HG02759 (cell line): ENCODE data around the gene DOCK11.

ENCODE experiments used
- ATAC-seq: cut with Tn5 transposase; IDR thresholded peaks from one replicate; pipeline ENCODE4 v1.9.1; 2021; ENCODE audit warnings: mild to moderate bottlenecking, moderate library complexity; ENCODE audit not compliant: unreplicated experiment

DOCK11 gene

DNA sequence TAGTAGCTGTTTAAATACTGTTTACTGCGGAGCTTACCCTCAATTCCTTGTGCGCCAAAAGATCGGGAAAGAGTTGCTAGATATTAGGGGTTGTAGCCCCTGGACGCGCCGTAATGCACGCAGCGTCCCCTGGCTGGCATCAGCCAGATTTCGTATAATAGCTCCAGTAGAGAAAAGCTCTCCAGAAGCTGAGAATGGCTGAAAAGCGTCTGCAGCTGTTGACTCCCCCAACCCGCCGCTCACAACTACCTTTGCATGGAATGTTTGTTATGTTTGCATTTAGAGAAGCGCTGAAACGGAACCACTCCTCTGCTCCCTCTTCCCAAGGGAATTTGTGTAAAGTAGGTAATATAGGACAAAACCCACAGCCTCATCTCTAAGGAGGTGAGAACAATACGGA, 3.7 kb downstream of the DOCK11 start:
- ATAC-seq: no peak

DNA sequence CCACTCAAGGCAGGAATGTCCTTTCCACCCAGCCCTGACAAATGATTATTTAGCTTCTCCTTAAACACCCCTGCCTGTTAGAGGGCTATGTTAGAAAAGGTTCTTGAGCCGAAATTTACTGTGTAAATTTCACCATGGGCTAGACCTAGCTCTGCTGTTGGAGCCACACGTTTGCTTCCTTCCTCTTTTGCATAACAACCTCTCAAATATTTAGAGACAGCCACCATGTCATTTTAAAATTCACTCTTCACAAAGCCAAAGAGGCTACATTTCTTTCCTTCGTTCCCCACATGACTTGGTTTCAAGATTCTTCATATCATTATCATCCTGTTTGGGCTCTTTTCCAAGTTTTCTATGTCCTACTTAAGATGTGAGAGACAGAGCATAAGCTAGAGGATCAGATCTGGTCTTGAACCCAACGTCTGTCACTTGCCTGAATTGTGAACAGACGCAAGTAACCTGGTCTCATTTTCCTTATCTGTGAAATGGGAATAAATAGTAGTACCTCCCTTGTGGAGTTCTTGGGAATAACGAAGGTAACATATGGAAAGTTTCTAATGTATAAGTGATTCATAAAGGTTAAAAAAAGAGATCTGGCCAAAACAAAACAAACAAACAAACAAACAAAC, 6.7 kb downstream of the DOCK11 start:
- ATAC-seq: no peak

DNA sequence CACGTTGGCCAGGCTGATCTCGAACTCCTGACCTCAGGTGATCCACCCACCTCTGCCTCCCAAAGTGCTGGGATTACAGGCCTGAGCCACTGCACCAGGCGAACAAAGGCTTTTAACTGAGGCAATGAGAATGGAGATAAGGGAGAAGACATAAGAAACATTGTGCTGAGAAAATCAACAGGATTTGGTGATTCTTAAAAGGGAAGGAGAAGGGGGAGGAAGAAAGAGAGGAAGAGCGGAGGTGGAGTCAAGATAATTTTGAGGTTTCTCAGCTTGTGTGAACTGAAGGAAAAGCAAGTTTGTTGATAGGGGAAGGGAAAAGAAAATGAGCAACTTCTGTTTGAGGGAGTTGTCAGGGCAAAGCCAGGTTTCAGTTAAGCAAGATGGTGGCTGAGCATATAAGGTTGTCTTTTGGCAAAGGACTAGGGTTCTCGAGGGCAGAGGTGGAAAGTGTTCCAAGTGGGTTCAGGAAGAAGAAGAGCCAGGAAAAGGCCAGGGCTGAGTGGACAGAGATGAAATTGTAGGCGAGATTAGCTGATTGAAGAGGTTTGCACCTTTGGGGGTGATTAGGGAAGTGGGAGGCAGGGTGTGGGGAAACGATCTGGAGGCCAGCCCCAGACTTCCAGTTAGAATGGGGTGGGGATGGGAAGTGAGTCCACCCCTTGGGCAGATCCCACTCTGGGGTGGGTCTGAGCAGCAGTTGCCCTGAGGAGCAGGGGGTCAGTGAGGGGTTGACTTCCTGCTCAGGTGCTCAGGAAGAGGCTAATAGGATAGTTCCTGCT, 7.8 kb downstream of the DOCK11 start:
- ATAC-seq: no peak

DNA sequence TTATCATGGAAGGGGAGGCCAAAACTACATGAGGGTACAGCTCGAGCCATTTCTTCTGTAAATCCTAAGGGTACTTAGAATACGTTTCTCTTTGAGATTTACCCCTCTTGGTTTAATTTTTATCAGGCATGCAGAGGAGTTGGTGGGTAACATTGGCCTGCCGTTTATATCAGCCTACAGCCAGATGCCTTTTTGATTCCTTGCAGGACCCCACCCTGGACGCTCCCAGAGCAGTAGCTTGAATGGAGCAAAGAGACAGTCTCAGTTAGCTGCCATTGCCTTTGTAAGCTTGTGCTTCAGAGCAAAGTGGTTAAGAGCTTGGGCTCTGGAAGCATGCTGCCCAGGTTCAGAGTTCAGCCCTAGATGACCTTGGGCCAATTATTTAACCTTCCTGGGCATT, 9.0 kb downstream of the DOCK11 start:
- ATAC-seq: no peak

DNA sequence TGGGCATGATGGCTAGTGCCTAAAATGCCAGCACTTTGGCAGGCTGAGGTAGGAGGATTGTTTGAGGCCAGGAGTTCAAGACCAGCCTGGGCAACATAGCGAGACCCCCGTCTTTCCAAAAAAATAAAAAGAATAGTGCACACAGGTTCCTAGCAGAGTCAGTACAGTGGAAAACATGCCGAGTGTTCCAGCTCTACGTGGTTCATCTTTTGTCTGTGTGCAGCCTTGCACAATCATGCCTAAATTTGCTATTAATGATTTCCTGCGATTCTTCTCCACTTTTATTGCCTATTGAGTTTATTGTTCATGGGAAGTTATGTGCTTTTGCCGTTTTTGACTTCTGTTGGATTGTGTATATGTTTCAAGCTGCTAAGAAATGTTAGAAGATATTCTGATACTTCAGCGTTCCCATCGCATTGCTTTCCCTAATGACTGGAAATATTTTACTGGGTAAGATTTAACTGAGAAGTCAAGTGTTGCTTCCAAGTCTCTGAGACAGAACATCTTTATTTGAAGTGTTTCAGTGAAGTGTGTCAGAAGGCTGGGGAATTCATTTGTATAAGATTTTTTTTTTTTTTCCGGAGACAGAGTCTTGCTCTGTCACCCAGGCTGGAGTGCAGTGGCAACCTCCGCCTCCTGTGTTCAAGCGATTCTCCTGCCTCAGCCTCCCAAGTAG, 11.3 kb downstream of the DOCK11 start:
- no peak for ATAC-seq

DNA sequence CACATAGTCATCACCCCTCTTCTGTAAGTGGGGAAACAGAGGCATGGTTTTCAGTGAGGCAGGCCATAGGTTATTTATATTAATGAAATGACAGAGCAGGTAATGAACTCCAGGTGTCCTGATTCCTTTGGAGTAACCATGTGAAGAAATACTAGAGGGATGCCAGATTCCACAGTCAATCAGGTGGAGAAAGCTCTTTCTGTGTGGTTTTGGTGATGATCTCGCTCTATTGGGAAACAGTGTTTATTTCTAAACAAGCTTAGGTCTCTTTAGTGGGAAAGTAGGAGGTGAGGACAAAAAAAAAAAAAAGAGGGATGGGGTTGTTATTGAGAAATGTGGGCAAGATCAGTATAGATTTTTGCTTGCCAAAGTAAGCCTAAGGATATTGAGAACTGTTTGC, 12.2 kb downstream of the DOCK11 start:
- no peak for ATAC-seq

DNA sequence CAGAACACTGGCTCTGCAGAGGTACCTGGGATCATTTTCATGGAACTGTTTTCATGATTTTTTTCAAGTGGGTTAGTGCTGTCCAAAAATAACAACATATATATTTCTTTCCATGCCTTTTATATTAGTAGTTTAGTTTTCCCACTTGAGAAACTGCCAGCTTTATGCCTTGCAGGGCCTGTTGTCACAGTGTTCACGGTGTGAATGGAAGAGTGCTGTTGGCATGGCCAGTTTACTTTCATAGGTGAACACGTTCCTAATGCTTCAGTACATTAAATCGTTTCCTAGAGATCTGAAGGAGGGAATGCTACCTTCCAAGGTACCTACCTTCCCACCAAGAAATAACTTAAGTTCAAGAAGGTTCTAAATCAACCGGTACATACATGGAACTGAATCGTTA, 12.6 kb downstream of the DOCK11 start:
- no peak for ATAC-seq

DNA sequence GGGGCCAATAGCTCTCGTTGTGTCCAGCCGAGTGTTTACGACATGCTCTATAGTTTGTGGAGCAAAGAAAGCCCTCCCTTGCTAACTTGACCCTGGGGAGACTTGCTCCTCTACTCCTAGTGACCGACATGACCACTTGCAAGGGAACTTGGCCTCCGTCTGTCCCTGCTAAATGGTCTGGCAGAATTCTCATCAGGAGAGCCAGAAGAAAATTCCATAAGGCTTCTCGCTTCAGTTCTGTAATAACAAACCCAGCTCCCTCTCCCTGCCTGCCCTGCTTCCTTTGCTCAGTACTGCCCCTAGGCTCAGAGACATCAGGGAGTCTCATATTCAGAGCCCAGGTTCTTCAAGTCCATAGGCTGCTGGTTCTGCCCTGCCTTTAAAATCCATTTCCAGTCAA, 13.0 kb downstream of the DOCK11 start:
- ATAC-seq: no peak

DNA sequence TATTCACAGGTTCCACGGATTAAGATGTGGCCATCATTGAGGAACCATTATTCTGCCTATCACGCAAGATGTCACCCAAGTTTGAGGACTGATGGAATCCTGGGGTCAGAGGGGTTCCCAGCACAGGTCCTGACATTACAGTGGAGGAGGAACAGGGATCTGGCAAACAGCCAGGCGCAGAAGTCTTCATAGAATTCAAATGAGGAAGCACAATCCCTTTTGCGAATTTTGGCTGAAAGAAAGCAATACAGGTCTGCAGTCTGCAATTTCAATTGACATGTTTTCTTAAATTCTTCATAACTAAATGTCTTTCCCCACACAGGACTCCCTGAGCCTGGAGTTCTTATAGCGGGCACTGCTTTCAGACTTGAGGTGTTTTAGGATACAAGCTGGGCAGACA, 14.5 kb downstream of the DOCK11 start:
- ATAC-seq: no peak

DNA sequence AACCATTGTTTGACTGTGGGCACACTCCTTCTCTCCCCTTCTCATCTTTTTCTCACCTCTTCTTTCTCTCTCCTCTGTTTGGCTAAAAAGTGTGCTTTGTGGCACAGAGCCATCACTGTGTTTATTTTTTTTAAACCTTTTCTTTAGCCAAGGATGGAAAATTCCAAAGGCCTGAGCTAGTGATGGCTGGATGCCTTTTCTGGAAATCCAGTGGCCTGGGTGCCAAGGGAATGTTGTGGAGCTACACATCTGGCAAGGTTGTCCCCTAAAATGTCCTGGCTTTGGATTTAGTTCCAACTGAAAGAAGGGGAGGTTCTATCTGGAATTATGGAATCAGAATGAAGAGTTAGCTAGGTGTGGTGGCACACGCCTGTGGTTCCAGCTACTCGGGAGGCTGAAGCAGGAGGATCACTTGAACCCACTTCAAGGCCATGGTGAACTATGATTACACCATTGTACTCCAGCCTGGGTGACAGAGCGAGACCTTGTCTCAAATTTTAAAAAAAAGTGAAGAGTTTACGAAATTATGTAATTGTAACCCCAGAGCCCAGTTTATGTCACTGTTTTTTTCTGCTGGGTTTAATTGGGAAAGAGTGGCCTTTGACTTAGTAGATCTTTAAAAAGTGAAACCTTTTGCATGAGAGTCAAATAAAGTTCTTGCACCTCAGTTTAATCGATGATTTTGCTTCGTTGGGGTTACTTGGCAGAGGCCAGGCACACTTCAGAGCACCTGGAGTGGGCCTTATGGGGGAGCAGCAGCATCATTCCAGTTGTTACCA, 17.7 kb downstream of the DOCK11 start:
- ATAC-seq: no peak

DNA sequence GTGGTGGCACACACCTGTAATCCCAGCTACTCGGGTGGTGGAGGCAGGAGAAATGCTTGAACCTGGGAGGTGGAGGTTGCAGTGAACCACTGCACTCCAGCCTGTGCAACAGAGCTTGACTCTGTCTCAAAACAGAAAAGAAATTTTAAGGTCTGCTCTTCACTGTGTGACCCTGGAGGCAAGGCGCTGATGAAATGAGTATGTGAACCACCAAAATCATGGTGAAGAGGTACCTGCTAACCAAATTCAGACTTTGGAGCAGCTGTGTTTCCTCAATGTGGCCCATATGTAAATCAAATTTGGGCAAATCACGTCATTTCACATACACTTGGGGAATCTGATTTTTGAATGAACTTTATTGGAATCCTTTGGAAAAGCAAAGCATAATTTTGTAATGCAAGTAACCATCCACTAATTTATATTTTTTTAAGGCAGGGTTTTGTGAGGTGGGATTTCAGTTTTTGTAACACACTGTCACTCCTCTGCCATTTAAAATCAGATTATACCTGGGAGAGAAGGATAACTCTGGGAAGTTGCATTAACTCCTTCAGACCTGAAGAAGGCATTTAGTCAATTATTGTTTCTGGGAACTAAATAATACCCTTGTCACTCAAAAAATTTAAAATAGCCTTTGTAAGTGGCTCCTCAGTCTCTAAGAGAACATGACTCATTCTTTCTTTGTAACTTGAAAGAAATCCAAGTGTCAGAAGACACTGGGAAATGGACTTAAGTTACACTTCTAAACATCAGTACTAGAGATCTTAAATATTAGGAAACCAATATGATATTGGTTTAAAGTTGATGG, 24.0 kb downstream of the DOCK11 start:
- ATAC-seq: peak; percentile 78

DNA sequence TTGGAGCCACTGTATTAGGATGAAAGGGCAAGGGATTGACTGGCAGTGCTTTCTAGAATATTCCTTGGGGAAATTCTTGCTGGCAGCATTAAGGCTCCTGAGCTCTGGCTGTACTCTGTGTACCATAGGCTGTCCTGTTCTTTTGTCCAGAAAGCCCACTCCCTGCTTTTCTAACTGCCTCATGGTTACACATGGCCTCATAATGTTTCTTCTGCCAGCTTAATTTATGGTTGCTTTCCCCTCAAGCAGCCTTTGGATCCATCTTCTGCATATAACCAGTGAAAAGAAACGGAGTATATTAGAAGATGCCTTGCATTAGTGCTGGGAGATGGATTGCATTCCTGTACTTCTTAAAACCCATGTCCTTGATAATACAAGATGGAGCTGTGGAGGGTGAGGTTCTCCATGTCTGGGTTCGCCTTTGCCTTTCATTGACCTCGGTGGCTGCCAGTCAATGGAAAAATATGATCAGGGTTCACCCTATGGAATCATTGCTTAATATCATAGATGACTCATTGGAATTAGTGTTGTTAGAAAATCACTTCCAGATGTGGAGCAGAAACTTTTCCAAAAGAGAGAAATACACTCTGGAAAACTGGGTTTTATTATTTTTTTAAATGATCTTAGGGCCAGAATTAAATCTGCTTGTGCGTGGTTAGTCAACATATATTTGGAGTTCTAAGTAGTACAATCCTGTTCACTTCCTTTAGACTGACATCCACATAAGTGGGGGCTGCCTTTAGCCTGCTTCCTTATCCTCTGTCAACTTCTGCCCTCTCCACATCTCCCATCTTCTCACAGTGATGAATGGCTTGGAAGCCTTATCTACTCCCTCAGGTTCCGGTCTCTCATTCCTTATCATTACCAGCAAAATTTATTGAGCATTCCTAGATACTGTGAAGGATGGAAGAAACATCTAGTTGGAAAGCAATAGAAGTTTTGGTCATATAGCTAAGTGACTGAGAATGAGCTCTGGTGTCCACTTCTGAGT, 24.9 kb downstream of the DOCK11 start:
- no peak for ATAC-seq

DNA sequence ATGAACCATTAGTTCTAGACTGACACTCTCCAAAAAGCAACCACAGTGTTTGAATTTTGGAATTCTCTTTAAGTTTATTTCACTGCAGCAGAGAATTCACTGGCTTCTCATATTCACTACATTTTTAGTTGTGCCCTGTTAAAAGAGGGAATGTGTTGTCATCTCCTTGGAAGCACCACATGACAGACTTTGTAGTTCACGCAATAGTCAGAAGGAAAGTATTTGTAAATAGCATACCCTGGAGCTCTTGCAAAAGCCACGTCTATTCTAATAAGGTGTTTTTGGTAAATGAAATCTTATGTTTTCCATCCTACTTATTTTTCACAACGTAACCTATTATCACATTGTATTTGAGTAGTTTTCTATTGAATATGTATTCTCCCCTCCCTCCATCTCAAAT, 25.8 kb downstream of the DOCK11 start:
- ATAC-seq: no peak

DNA sequence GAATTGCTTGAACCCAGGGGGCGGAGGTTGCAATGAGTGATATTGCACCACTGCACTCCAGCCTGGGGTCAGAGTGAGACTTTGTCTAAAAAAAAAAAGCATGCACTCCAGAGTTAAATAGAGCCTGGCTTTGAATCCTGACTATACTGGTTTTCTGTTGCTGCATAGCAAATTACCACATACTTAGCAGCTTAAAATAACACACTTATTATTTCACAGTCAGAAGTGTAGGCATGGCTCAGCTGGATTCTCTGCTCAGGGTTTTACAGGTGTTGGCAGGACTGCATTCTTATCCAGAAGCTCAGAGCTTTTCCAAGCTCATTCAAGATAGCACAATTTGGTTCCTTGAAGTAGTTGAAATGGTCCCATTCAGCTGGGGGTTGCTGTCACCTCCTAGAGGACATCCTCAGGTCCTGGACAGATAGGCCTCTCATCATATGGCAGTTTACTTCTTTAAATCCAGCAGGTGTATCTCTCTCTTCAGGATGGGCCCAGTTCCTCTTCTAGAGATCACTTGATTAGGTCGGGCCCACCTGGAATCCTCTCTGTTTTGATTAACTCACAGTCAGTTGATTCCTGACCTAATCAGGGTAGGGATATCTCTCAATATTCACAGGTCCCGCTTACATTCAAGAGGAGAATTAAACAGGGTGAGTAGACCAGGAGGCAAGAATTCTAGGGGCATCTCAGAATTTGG, 26.8 kb downstream of the DOCK11 start:
- ATAC-seq: no peak

DNA sequence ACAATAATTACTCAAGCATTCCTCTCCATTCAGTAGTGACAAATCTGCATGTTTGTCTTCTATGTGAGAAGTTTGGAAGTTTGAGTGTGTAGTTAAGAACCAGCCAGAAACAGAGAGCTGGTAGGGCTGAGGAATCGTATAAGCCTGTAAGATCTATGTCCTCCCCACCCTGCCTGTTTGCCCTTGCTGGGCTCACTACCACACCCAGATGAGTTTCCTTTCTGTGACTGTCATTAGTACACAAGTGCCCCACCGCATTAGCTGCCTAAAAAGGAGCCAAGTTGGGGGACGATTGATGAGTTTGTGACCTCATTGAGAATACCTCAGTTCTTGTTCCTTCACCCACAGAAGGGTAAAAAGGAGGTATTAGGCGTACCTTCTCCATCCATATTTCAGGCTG, 28.3 kb downstream of the DOCK11 start:
- ATAC-seq: no peak

DNA sequence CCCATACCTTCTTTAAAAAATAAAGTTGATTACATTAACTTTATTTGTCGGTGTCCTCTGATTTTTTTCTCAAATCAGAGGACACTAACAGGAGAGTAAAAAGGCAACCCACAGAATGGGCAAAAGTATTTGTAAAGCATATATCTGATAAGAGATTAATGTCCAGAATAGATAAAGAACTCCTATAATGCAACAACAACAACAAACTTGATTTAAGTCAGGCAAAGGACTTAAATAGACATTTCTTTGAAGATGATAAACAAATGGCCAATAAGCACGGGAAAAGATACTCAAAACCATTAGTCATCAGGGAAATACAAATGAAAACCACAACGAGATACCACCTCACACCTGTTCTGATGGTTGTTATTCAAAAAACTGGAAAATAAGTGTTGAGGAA, 28.7 kb downstream of the DOCK11 start:
- ATAC-seq: no peak

DNA sequence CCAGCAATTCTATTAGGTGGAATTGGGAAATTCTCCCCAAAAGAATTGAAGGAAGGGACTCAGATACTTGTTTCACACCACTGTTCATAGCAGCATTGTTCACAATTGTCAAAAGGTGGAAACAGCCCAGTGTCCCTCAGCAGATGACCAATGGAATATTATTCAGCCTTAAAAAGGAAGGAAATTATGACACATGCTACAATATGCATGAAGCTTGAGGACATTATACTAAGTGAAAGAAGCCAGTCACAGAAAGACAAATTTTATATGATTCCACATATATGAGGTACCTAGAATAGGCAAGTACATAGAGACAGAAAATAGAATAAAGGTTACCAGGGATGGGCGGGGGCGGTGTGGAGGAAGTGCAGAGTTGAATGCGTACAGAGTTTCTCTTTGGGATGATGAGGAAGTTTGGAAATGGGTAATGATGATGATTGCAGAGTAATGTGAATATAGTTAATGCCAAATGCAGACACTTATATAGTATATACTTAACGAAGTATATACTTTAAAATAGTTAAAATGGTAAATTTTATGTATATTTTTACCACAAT, 29.6 kb downstream of the DOCK11 start:
- ATAC-seq: no peak

DNA sequence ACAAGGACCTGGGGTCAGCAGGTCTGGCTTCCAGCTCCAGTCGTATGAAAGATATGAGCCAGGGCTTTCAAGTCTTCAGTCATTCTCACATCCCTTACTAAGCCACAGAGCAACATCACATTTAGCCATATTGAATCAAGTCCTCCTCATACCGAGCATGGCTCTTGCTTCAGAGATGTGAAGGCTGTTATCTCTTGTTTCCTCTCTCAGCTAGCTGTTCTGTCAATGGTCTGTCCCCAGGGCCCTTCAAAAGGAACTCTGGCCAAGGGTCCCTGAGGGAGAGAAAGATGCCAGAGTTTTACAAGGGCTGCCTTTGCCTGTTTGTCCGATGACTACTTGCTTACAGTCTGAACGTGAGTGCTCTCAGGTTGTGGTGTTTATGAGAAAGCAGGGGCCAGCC, 30.5 kb downstream of the DOCK11 start:
- no peak for ATAC-seq
